ENCODE measurements around the gene EGLN3. TPM values are rescaled to one million over a fixed set of nuclear protein-coding genes. Genes with fewer than 3 reads are reported as not detected.

The EGLN3 gene
- total RNA-seq, 6 donors from 2014 or later, result 2.9 to 12.6 (median 8.5) TPM

DNA sequence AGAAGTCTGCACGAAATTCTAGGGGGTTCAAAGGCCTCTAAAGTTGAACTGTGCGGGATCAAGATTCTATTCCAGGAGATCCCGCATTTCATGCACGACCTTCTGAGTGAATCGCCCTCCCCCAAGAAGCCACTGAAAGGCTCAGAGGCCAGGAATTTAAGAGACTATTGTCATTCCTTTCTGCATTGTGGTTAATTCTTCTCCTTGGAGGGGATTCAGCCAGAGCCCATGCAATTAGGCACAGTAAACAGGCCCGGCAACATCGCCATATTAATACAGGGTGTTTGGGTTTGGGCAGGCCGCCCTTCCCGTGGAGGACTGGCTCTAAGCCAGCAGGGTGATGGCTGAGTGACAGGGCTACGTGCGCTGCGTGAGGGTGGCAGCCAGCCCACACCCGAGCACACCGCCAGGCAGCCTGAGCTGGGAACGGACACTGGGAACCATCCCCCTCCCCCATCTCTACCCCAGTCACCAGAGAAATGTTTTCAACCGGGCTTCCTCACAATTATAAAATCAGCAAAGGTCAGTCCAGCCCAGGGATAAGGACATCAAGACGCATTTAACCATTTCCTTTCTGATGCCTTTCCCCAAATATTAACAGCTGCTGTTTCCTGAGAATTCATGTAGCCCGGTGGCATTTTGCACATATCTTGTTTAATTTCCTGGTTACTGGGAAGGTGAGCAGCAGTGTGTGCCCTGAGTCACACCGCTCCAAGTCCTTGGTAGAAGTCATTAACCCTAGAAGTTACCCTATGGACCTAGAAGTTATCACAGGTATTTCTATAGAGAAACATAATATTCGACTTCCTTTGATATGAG lies 12.5 kb downstream of the EGLN3 start:
- no peaks in the 10 kb centered on the region for H3K27me3 ChIP-seq
- peaks cover 5 to 11% (median 8%) of the 10 kb centered on the region in 4 donors for H3K4me1 ChIP-seq
- no peak for TF ChIP-seq POLR2A (IDR thresholded peaks at IDR 0.05)
- TF ChIP-seq, protein P1, sequence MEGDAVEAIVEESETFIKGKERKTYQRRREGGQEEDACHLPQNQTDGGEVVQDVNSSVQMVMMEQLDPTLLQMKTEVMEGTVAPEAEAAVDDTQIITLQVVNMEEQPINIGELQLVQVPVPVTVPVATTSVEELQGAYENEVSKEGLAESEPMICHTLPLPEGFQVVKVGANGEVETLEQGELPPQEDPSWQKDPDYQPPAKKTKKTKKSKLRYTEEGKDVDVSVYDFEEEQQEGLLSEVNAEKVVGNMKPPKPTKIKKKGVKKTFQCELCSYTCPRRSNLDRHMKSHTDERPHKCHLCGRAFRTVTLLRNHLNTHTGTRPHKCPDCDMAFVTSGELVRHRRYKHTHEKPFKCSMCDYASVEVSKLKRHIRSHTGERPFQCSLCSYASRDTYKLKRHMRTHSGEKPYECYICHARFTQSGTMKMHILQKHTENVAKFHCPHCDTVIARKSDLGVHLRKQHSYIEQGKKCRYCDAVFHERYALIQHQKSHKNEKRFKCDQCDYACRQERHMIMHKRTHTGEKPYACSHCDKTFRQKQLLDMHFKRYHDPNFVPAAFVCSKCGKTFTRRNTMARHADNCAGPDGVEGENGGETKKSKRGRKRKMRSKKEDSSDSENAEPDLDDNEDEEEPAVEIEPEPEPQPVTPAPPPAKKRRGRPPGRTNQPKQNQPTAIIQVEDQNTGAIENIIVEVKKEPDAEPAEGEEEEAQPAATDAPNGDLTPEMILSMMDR (IDR thresholded peaks at IDR 0.05), result no peak
- no peak for TF ChIP-seq POLR2AphosphoS5 (IDR thresholded peaks at IDR 0.05)
- no peak for TF ChIP-seq EP300 (IDR thresholded peaks at IDR 0.05)
- ATAC-seq (ENCODE audit: low FRiP score in 2 of 2), result peak; percentile 51 to 54
- 21 to 23% methylated on average over 18 to 20 of the region's 20 CpGs for WGBS, 2 donors
- no peaks in the 10 kb centered on the region for H3K9me3 ChIP-seq
- H3K27ac ChIP-seq, result peak overlapping the region in 1 of 4 donors; percentile 23
- H3K4me3 ChIP-seq, result peak overlapping the region in 1 of 4 donors; percentile 11
- DNase-seq, result peak; percentile 23 to 63
- no peaks in the 10 kb centered on the region for H3K36me3 ChIP-seq

DNA sequence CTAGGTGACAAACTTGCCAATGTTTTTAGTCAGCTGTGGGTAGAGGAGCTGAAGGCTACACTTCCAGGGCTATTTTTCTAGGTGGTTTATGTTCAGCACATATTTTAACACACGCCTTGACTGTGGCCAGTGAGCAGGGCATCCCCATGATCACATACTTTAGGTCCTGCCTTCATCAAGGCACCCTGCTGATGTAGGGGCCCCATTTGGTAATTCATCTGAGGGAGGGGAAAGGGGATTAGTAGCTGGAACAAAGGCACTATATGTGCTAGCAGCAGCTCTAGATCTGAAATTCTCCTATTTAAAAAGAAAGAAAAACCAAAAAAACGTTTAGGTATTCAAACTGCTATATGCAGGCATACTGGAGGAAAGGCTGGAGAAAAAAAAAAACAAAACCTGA lies 14.5 kb downstream of the EGLN3 start:
- H3K27me3 ChIP-seq, result no peaks in the 10 kb centered on the region
- DNase-seq (no peak), ATAC-seq (ENCODE audit: low FRiP score in 2 of 2) (no peak)
- no peak overlapping the region for H3K27ac ChIP-seq
- 70 to 82% methylated on average over 2 of the region's 2 CpGs for WGBS, 2 donors
- peaks cover 5 to 11% (median 8%) of the 10 kb centered on the region in 4 donors for H3K4me1 ChIP-seq
- no peak overlapping the region for H3K4me3 ChIP-seq
- no peaks in the 10 kb centered on the region for H3K9me3 ChIP-seq
- TF ChIP-seq, protein P1 (IDR thresholded peaks at IDR 0.05), result no peak
- TF ChIP-seq POLR2AphosphoS5 (IDR thresholded peaks at IDR 0.05) (no peak), EP300 (IDR thresholded peaks at IDR 0.05) (no peak), POLR2A (IDR thresholded peaks at IDR 0.05) (no peak)
- no peaks in the 10 kb centered on the region for H3K36me3 ChIP-seq

DNA sequence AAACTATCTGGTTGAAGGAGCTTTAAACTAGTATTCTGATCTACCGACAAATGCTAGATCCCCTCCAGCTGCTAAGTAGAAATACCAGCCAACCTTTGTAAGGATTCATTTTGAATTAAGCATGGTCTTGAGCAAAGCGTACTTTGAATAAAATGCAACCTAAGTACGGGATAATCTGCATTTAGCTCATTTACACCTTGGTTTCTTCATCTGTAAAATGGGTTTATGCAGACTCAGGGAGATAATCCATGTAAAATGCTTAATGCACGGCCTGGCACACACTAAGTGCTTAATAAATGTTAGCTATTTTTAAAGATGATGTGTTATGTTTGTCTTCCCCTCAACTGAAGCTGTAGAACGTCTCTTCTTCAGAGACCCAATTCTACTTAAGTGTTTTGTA lies 15.9 kb downstream of the EGLN3 start:
- Histone ChIP-seq H3K4me1 (peaks cover 5 to 11% (median 8%) of the 10 kb centered on the region in 4 donors), H3K36me3 (no peaks in the 10 kb centered on the region), H3K27me3 (no peaks in the 10 kb centered on the region), H3K27ac (no peak overlapping the region), H3K9me3 (no peaks in the 10 kb centered on the region), H3K4me3 (no peak overlapping the region)
- no peak for TF ChIP-seq EP300 (IDR thresholded peaks at IDR 0.05)
- no peak for DNase-seq
- no peak for ATAC-seq (ENCODE audit: low FRiP score in 2 of 2)
- 85 to 89% methylated on average over 5 of the region's 5 CpGs for WGBS, 2 donors

DNA sequence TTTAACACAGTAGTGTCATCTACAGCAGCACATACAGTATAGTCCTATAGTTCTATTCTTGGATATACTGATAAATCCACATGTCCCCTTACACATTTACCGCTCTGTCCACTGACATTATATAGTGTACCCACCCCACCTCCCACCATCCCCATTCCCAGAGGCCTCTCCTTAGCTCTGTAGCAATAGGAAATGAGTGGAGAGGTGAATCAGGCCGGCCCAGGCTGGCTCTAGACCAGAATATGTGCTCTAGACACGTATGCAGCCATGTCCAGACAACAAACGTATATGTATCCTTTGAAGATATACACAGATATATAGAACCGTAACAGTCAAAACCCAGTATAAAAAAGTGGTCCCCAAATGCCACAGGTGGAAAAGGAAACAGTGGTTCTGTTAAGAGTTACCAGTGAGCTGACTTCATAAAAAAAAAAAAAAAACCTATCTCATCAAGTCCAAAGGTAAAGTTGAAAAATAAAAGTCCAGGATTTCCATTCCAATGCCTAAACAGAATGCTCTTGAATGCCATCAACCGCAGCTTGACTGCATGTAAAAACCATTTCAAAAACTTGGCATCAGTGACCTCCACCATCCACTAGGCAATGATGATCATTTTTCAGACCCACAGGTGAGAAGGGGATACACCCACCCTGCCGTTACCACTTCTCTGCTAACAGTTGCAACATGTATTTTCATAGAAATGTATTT lies 16.7 kb downstream of the EGLN3 start:
- no peak for ATAC-seq (ENCODE audit: low FRiP score in 2 of 2)
- Histone ChIP-seq H3K4me3 (no peak overlapping the region), H3K27me3 (no peaks in the 10 kb centered on the region), H3K4me1 (peaks cover 5 to 11% (median 8%) of the 10 kb centered on the region in 4 donors), H3K27ac (no peak overlapping the region), H3K9me3 (no peaks in the 10 kb centered on the region), H3K36me3 (no peaks in the 10 kb centered on the region)
- TF ChIP-seq EP300 (IDR thresholded peaks at IDR 0.05) (no peak), POLR2A (IDR thresholded peaks at IDR 0.05) (no peak), POLR2AphosphoS5 (IDR thresholded peaks at IDR 0.05) (no peak)
- TF ChIP-seq, protein P1 (IDR thresholded peaks at IDR 0.05), result no peak
- 70 to 73% methylated on average over 7 of the region's 7 CpGs for WGBS, 2 donors
- no peak for DNase-seq

- ATAC-seq (ENCODE audit: low FRiP score in 2 of 2) (no peak), DNase-seq (no peak)
- Histone ChIP-seq H3K27ac (no peak overlapping the region), H3K4me1 (peaks cover 3 to 6% (median 5%) of the 10 kb centered on the region in 4 donors), H3K36me3 (peaks cover 0 to 3% (median 0%) of the 10 kb centered on the region in 4 donors), H3K9me3 (no peaks in the 10 kb centered on the region), H3K4me3 (no peak overlapping the region), H3K27me3 (no peaks in the 10 kb centered on the region)
- WGBS, 2 donors, result 48 to 53% methylated on average over 7 to 8 of the region's 8 CpGs
- no peak for TF ChIP-seq EP300 (IDR thresholded peaks at IDR 0.05)
- no peak for TF ChIP-seq POLR2A (IDR thresholded peaks at IDR 0.05)
- TF ChIP-seq, protein P1 (IDR thresholded peaks at IDR 0.05), result no peak
- TF ChIP-seq POLR2AphosphoS5 (IDR thresholded peaks at IDR 0.05), result no peak
These were observed 17.4 kb downstream of the EGLN3 start for GRCh38 chr14:33933386-33933933.

Measured in upper lobe of left lung (tissue), 6 donors.